HUES64 (cell line): ENCODE data around the gene SMIM30.
"Not testable (repeated sequence)": the region's sequence is repeated elsewhere in the genome, so short reads cannot be mapped to it uniquely, and the experiment has no call there.

ENCODE experiments used
- H3K27ac ChIP-seq: 2 replicates; pipeline ENCODE4 v1.7.0; 2013; ENCODE audit warnings: low read depth, low read length, inconsistent platforms
- H3K27me3 ChIP-seq: 2 replicates; pipeline ENCODE4 v1.6.1; 2013; ENCODE audit warnings: mild to moderate bottlenecking, low read length; ENCODE audit not compliant: insufficient read depth
- H3K36me3 ChIP-seq: 2 replicates; pipeline ENCODE4 v1.6.1; 2013; ENCODE audit warnings: mild to moderate bottlenecking, low read length; ENCODE audit not compliant: insufficient read depth
- H3K4me1 ChIP-seq: 2 replicates; pipeline ENCODE4 v1.6.1; 2013; ENCODE audit warnings: mild to moderate bottlenecking, low read length, moderate library complexity; ENCODE audit not compliant: insufficient read depth
- H3K4me3 ChIP-seq: 2 replicates; pipeline ENCODE4 v1.5.1; 2013; ENCODE audit warnings: mild to moderate bottlenecking, low read length, moderate library complexity
- H3K9ac ChIP-seq: 2 replicates; pipeline ENCODE4 v1.6.1; 2013; ENCODE audit warnings: mild to moderate bottlenecking, low read depth, low read length
- H3K9me3 ChIP-seq: 2 replicates; pipeline ENCODE4 v1.6.1; 2013; ENCODE audit warnings: low read depth, low read length; ENCODE audit not compliant: insufficient read depth
- WGBS: fragments of 150-250, 120-280 bp; methylation state at CpG from one replicate; pipeline ENCODE4 v1.1.7; 2013; ENCODE audit warnings: missing lambda C conversion rate; 5-methylcytosine and 5-hydroxymethylcytosine counted together

SMIM30 gene

DNA sequence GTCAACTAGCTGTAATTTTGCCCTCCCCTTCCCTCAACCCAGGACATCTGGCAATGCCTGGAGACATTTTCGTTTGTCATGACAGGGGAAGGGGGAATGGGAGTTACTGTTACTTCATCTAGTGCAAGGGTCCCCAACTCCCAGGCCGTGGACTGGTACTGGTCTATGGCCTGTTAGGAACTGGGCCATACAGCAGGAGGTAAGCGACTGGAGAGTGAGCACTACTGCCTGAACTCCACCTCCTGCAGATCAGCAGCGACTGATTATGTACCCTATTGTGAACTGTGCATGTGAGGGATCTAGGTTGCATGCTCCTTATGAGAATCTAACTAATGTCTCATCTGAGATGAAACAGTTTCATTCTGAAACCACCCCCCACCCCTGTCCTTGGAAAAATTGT, 22.6 kb upstream of the SMIM30 start:
- Histone ChIP-seq H3K9ac (no peak overlapping the region), H3K4me1 (peaks cover 5% of the 10 kb centered on the region; the same call in 1 of the 2 replicates)

DNA sequence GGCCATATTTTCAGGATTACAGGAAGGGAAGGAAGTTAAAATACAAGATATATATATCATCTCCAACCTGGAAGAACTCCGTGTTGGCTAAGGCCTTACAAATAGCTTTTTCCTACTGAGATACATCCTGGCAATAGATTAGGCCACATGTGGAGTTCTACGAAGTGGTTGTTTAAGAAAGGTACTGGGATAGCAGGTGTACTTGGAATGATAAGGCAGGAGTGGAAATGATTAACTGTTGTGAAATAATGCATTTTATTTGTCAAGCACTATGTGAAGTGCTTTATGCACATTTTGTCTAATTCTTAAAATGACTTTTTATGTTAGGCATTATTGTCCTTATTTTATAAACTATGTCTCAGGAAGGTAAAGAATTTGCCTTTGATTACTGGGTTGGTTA, 18.9 kb upstream of the SMIM30 start:
- WGBS = 100% methylated on average over 2 of the region's 2 CpGs
- Histone ChIP-seq H3K9ac (no peak overlapping the region), H3K4me1 (no peaks in the 10 kb centered on the region), H3K4me3 (no peak overlapping the region), H3K27ac (no peak overlapping the region), H3K27me3 (no peaks in the 10 kb centered on the region), H3K9me3 (no peaks in the 10 kb centered on the region), H3K36me3 (no peaks in the 10 kb centered on the region)

More for the DNA sequence above, 22.6 kb upstream of the SMIM30 start:
- Histone ChIP-seq H3K4me3 (no peak overlapping the region), H3K9me3 (no peaks in the 10 kb centered on the region), H3K27me3 (no peaks in the 10 kb centered on the region), H3K27ac (no peak overlapping the region), H3K36me3 (no peaks in the 10 kb centered on the region)
- 90% methylated on average over 4 of the region's 4 CpGs for WGBS

DNA sequence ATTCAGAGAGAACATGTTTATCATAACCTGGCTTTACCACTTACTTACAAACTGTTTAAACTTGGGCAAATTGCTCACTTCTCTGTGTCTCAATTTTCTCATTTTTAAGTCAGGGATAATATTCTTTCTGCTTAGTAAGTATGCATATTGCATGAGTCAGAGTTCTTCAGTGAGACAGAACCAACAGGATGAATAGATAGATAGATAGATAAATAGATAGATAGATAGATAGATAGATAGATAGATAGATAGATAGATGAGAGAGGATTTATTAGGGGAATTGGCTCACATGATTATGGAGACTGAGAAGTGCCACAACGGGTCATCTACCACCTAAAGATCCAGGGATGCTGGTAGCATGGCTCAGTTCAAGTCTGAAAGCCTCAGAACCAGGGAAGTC, 15.7 kb upstream of the SMIM30 start:
- Histone ChIP-seq H3K27ac (no peak overlapping the region), H3K27me3 (no peaks in the 10 kb centered on the region), H3K4me3 (no peak overlapping the region), H3K9me3 (no peaks in the 10 kb centered on the region), H3K4me1 (no peaks in the 10 kb centered on the region), H3K9ac (no peak overlapping the region), H3K36me3 (no peaks in the 10 kb centered on the region)
- 97% methylated on average over 1 of the region's 1 CpG for WGBS

DNA sequence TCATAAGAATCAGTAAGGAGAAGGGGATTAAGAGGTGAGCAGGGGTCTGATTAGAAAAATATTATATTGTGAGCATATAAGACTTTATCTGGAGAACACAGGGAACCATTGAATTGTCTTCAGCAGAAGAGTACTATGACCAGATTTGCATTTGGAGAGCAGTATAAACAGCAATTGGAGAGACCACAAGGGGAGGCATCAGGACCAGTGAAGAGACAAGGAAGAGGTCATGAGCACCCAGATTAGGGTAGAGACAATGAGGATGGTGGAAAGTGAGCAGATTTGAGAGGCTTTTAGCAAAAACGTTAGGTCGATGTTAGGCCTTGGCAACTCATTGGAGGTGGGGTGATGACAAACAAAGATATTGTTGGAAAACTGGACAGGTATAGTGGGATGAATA, 13.0 kb upstream of the SMIM30 start:
- H3K27ac ChIP-seq = no peak overlapping the region
- no peaks in the 10 kb centered on the region for H3K36me3 ChIP-seq

DNA sequence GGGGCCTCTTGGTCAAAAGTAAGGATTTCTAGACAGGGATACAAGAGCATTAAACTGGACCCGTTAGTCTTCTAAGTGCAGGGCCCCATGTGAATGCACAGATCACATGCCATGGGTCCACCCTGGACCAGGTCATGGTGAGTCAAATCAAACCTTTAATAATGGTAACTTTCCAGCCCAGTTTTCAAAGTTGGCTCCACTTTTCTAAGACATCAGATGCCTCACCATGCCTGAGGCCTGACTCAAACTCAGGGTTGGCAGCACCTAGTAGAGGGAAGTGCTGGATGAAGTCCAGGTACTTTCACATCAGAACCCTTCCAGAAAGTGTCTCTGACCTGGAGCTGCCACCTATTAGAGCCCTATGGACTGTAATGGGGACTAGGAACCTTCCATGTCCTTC, 9.7 kb upstream of the SMIM30 start:
- Histone ChIP-seq H3K9me3 (no peaks in the 10 kb centered on the region), H3K9ac (no peak overlapping the region), H3K36me3 (no peaks in the 10 kb centered on the region), H3K27ac (no peak overlapping the region), H3K4me3 (no peak overlapping the region), H3K4me1 (no peaks in the 10 kb centered on the region), H3K27me3 (peaks cover 3% of the 10 kb centered on the region; the same call in 1 of the 2 replicates)
- WGBS = 96% methylated on average over 1 of the region's 1 CpG

More for the DNA sequence above, 13.0 kb upstream of the SMIM30 start:
- Histone ChIP-seq H3K27me3 (no peaks in the 10 kb centered on the region), H3K4me1 (no peaks in the 10 kb centered on the region), H3K9ac (no peak overlapping the region), H3K9me3 (no peaks in the 10 kb centered on the region), H3K4me3 (no peak overlapping the region)
- WGBS = 91% methylated on average over 2 of the region's 2 CpGs

DNA sequence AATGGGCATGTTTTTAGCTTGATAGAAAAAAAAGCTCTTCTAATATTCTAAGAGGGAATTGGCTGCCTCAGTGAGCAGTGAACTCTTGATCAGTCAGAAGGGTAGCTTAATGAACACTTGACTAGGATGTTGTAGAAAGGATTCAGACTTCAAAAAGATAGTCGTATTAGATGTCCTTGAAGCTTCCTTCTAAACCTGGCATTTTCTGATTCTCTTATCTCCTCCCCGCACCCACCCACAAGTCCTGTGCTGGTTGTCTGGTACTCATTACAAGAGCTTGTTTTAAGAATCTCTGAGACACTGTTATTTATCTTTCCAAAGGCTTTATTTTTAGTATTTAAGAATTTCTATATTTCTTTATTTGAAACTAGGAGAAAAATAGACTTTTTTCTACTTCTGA, 7.4 kb upstream of the SMIM30 start:
- H3K4me3 ChIP-seq = no peak overlapping the region
- H3K27me3 ChIP-seq = peaks cover 10% of the 10 kb centered on the region; the same call in 1 of the 2 replicates
- no peak overlapping the region for H3K27ac ChIP-seq
- H3K9ac ChIP-seq = no peak overlapping the region
- no peaks in the 10 kb centered on the region for H3K4me1 ChIP-seq
- H3K9me3 ChIP-seq = no peaks in the 10 kb centered on the region
- no peaks in the 10 kb centered on the region for H3K36me3 ChIP-seq
- 94% methylated on average over 2 of the region's 2 CpGs for WGBS

DNA sequence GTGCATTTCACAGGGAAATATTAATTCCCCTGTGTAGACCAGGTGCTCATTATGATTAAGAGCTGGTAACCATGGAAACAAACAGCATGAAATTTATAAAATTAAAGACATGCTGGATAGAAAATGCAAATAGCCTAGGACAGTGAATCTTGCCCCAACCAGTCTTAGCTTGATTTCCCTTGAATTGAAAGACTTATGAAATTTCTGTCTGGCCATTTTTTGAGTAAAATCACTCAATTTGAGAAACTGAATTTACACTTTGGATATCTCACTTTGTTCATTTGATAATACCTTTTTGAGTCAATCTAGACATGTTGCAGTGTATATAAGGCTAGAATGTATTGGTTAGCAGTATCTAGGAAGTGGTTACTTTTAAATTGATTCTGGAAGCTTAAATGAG, 4.4 kb upstream of the SMIM30 start:
- H3K36me3 ChIP-seq = no peaks in the 10 kb centered on the region
- peaks cover 5% of the 10 kb centered on the region; the same call in 1 of the 2 replicates for H3K4me1 ChIP-seq
- peaks cover 27% of the 10 kb centered on the region for H3K27me3 ChIP-seq
- no peak overlapping the region for H3K9ac ChIP-seq
- no peak overlapping the region for H3K4me3 ChIP-seq
- H3K9me3 ChIP-seq = no peaks in the 10 kb centered on the region
- no peak overlapping the region for H3K27ac ChIP-seq

DNA sequence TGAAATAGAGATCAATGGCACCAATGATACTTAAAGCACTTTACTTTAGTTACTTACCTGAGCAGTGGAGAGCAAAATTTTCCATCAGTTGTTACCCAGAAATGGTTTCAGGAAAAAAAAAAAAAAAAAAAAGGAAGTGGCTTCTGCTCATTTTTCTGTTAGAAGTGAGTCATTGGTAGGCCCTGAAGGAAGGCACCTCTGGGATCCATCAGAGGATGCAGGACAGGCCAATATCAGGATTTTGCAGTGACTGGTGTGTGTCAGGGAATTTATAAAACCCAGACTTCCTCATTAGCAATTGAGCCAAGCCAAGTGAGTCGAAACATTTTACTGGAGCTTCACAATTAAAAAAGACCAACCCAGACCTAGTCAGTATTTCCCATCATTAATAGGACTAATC, 2.3 kb upstream of the SMIM30 start:
- WGBS = 100% methylated on average over 1 of the region's 1 CpG
- Histone ChIP-seq H3K27me3 (peaks cover 27% of the 10 kb centered on the region), H3K9ac (no peak overlapping the region), H3K4me3 (no peak overlapping the region), H3K36me3 (peaks cover 15% of the 10 kb centered on the region), H3K4me1 (peaks cover 12% of the 10 kb centered on the region), H3K9me3 (no peaks in the 10 kb centered on the region), H3K27ac (no peak overlapping the region)

DNA sequence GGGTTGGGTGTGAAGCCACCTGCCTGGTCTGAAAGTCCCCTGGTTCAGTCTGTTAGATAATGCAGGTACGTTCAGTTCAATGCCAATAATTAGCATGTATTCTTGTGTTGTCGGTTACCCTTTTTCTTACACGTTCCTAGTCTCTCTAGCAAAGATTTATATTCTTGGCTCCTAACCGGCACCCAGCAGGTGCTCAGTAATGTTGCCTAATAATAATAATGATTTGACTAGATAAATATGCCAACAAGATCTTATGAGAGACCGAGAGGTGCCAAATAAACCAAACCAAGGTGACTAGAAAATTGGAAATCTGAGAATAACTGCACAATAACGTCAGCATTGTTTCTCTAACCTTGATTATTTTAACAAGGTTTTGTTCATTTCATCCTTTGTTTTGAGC, 1.1 kb upstream of the SMIM30 start:
- H3K9ac ChIP-seq = no peak overlapping the region
- H3K27ac ChIP-seq = no peak overlapping the region
- H3K36me3 ChIP-seq = peaks cover 23% of the 10 kb centered on the region
- 93% methylated on average over 5 of the region's 6 CpGs for WGBS
- no peaks in the 10 kb centered on the region for H3K9me3 ChIP-seq
- H3K27me3 ChIP-seq = peaks cover 27% of the 10 kb centered on the region
- no peak overlapping the region for H3K4me3 ChIP-seq
- peaks cover 12% of the 10 kb centered on the region for H3K4me1 ChIP-seq

DNA sequence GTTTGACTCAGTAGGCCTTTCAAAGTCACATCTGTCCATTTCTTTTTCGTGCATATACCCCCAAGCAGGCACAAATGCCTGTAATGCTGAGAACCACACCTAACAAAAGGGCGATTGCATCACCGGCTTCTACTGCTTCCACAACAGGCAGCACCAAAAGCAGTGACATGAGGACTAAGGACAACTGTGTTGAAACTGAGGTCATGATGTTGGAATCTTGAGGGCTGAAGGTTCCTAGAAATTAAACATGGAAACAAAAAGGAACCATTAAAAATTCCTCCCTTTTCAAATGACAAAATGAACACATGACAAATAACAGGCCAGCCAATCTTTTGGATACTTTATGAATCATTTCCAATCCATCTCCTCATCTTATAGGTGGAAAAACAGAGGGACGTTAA, 980 bp downstream of the SMIM30 start:
- WGBS = 86% methylated on average over 4 of the region's 4 CpGs
- H3K36me3 ChIP-seq = peaks cover 26% of the 10 kb centered on the region

DNA sequence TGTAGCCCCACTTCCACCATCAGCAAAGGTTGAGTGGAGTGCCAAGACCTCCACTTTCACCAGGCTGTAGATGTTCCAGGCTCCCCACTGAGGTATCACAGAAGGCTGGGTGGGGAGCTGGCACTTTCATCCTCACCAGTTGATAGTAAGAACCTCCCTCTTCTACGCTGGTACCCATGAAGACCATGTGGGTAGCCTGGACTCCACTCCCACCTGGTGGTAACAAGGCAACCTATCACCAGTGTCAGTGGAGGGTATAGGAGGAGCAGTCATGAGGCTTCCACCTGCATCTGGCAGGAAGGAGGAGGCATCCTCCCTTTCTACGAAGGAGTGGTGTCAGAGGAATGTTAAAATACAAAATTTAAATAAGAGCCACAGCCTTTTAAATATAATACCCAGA, 4.4 kb downstream of the SMIM30 start:
- WGBS = 83% methylated on average over 1 of the region's 2 CpGs
- H3K9ac ChIP-seq = no peak overlapping the region

More for the DNA sequence above, 980 bp downstream of the SMIM30 start:
- Histone ChIP-seq H3K27me3 (peaks cover 24% of the 10 kb centered on the region), H3K4me1 (peaks cover 12% of the 10 kb centered on the region), H3K4me3 (peak overlapping the region; percentile 93), H3K9ac (peak overlapping the region; percentile 86)
- not testable (repeated sequence) for H3K9me3 ChIP-seq, H3K27ac ChIP-seq

DNA sequence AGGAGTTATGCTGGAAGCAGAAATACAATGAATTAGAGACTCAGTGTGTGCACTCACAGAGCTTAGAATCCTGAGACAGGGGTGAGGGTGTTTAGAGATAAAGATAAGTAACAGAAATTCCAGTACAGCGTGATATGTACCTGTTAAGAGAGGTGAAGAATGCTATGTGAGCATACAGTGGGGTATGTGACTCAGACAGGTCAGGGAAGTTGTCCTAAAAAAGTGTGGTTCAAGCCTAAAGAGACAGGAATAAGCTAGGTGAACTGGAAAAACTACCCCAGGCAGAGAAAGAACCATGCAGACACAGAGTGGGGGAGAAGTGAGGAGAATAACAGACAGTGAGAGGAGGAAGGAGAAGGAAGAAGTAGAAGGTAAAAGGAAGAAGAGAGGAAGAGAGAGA, 8.6 kb downstream of the SMIM30 start:
- no peaks in the 10 kb centered on the region for H3K9me3 ChIP-seq
- H3K27me3 ChIP-seq = no peaks in the 10 kb centered on the region; the same call in 1 of the 2 replicates
- H3K4me1 ChIP-seq = no peaks in the 10 kb centered on the region
- H3K4me3 ChIP-seq = no peak overlapping the region
- 93% methylated on average over 1 of the region's 1 CpG for WGBS
- peaks cover 3% of the 10 kb centered on the region; the same call in 1 of the 2 replicates for H3K36me3 ChIP-seq
- no peak overlapping the region for H3K9ac ChIP-seq
- H3K27ac ChIP-seq = no peak overlapping the region

More for the DNA sequence above, 4.4 kb downstream of the SMIM30 start:
- peaks cover 10% of the 10 kb centered on the region for H3K4me1 ChIP-seq
- no peaks in the 10 kb centered on the region for H3K9me3 ChIP-seq
- no peak overlapping the region for H3K27ac ChIP-seq
- H3K36me3 ChIP-seq = peaks cover 26% of the 10 kb centered on the region
- H3K27me3 ChIP-seq = peaks cover 2% of the 10 kb centered on the region; the same call in 1 of the 2 replicates
- no peak overlapping the region for H3K4me3 ChIP-seq
